Activated CD4-positive, alpha-beta T cell treated with anti-CD3 and anti-CD28 coated beads for 1 hour (primary cell): ENCODE measurements around the gene IPO7.

Experiments used
- DNase-seq: peaks from one replicate; pipeline ENCODE4 v3.0.0-alpha.2; 2020

The IPO7 gene

GRCh38 chr11:9495803-9496514, 111.5 kb downstream of the IPO7 start:
- no peak for DNase-seq
